Stimulated activated CD4-positive, alpha-beta T cell treated with anti-CD3 and anti-CD28 coated beads, Interleukin-15, amount 100 ng/mL, for 24 hours (primary cell): ENCODE data around the gene CMTM2.

Experiments
- DNase-seq: peaks from one replicate; pipeline ENCODE4 v3.0.0-alpha.2; 2020

The CMTM2 gene

GRCh38 chr16:66637806-66638205 lies 58.5 kb downstream of the CMTM2 start:
- DNase-seq, result no peak
